AML-193 (cell line): ENCODE data around the gene IRF6.
A peak's percentile ranks its signal among the peaks of the same experiment; 100 is the strongest.

ENCODE experiments used
- DNase-seq, 2 experiments: peaks; one replicate each; lab custom pipeline; 2025; lab: John Stamatoyannopoulos, UW

The IRF6 gene

DNA sequence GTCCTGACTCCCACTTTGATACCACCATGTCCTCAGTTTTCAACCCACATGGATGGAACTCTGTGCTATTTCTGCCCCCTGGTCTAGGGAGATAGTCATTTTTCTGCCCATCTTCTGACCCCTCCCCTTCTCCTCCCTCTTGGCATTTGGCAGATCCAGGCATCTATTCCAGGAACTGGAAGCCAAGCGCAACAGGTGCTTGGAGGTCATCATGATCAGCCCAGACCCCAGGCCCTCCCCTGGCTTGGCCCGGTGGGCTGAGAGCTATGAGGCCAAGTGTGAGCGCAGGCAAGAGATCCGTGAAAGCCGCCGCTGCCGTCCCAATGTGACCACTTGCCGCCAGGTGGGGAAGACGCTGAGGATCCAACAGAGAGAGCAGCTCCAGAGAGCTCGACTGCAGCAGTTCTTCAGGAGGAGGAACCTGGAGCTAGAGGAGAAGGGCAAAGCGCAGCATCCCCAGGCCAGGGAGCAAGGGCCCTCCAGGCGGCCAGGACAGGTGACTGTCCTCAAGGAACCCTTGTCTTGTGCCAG is 46.0 kb downstream of the IRF6 start:
- no peak for DNase-seq

DNA sequence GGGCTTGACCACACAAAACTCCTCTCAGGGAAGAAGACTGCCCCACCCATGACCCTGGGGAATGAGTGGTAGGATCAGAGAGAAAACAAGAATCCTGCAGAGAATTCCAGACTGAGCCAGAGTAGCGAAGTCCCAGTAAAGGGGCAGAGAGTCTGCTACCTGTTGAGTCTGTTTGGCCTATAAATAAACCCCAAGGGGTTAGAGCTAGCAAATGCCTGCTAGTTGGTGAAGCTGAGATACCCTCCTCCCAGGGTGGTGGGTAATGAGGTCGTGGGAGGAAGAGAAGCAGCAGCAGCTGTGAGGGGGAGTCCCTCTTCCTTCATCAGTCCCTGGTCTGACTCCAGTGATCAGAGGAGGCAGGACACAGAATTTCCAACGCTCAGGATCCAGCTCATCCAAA is 47.5 kb downstream of the IRF6 start:
- no peak for DNase-seq

- peak; percentile 81 to 83 for DNase-seq
Observed at GRCh38 chr1:209756615-209757445, 49.1 kb downstream of the IRF6 start.

DNA sequence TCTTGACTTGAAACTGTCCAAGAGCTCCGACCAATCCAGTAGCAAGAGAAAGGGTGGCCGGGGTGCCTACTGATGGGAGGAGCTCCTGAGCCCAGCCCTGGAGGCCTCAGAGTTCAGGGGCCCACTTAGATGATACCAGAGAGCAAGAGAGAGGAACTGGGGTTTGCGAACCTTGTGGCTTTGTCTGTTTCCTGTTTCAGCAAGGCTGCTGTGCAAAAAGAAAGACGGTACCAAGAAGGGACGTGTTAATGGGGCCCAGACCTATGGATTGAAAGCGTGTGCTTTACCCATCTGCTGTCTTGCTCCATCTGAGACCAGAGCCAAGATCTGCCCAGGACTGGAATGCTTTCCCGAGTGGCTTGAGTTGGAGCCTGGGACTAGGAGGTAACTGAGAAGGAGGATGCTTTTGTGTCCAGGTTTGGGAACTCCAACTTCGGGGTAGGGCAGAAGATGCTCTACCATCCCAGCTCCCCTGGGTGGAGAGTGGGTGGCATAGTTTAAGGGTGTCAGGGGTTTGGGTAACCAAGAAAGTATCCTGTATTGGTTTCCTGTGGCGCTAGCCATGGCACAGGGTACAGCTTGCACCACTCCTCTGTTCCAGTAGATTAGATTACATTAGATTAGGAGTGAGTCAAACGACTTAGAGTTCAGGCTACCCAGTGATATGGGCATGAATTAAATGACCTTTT is 49.9 kb downstream of the IRF6 start, which contains the start of gene TRAF3IP3:
Gene TRAF3IP3, plus strand, starts transcription at position 128 of the 689 bp plus-strand sequence. CDS start 3,987 bp downstream, outside the sequence.
- peak; percentile 92 to 96 for DNase-seq

DNA sequence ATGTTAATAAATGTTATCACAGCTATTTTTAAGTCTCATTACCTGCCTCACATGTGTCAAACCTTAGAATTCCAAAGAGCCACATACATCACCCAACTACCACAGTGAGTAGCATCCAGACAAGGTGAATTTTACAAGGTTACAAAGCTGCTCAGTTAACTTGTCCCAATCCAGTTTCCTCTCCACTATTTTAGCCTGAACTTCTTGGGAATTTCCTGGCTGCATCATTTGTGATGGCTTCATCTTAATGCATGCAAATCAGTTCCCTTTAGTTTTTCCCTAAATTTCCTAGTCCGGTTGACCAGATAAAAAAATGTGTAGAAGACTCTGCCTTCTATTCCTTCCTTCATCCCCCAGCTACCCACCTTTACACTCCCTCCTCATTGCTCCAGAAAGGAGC is 50.7 kb downstream of the IRF6 start:
- DNase-seq = no peak

DNA sequence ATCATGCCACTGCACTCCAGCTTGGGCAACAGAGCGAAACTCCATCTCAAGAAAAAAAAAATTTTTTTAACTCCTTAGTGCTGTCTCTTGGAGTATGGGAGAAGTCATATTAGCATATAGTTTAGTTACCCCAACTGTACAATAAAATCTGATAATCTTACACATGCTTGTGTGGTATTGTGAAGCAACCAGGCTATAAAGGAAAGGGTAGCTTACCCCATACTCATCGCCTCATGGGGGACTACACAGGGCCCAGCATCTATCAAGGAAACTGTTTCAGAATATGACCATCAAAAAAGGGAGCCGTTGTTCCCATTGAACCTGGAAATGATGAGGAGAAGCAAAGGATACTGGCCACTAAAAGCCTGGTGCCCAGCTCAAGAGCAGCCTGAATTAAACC is 53.1 kb downstream of the IRF6 start:
- no peak for DNase-seq

- no peak for DNase-seq
Observed at GRCh38 chr1:209751627-209752231, 54.2 kb downstream of the IRF6 start.

DNA sequence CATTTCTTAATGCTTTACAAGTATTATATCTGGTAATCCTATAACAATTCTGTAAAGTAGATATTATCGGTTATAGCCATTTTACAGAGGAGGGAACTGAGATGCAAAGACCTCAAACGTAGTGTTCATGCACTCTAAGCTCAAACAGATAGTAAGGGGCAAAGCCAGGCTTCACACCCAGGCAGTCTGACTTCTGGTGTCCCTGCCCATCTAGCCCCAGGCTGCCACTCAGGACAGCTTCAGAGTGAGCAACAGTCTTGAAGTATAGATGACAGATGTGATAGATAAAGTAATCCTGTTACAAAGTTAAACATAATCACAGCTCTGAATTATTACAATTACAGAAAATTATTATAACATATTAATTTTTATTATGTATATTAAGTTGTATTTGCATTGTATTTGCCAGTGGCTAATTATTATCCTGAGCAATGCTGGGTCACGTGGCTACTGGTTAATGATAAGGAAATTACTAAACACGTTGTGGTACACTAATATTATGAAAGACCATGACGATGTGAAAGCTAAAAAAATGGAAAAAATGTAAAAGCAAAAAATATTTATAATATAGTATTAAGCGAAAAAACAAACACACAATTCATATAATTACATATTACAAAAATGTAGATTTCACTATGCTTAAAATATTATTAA is 56.1 kb downstream of the IRF6 start:
- peak; percentile 48 to 58 for DNase-seq

DNA sequence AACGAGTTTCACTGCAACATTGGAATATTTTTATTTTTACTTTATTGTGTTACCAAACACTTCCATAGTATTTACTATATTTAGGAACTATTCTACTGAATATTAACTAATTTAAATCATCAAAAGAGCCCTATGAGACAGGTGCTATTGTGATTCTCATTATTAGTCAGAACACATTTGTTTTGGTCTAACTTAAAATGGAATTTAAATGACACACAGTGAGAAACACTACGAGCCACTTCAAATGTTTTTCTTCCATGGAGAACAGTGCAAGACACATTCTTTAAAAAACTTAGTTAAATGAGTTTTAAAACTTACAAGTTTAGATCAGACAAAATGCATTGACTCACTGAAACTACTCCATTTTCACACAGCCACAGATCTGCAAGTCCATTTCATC is 56.7 kb downstream of the IRF6 start:
- DNase-seq = no peak

DNA sequence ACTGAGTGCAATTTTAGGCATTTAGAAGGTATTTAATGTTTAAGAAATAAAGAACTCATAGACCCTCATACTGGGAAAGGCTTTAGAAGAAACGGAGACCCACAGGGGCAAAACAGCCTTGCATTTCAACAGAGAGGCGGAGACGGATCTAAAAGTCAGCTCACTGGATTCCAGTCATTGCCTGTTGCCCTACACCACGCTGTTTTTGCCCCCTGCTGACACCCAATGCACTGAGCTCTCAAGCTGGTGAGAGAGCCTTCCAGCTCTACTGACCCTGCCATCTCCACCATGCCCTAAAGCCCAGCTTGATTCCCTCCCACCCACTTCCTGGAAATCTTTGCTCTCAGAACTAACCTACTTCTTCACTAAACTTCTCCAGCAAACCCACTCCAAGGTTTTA is 57.3 kb downstream of the IRF6 start:
- no peak for DNase-seq

- DNase-seq = no peak
Observed at GRCh38 chr1:209747580-209748262, 58.2 kb downstream of the IRF6 start.

GRCh38 chr1:209746451-209747165 is 59.3 kb downstream of the IRF6 start:
- no peak for DNase-seq

DNA sequence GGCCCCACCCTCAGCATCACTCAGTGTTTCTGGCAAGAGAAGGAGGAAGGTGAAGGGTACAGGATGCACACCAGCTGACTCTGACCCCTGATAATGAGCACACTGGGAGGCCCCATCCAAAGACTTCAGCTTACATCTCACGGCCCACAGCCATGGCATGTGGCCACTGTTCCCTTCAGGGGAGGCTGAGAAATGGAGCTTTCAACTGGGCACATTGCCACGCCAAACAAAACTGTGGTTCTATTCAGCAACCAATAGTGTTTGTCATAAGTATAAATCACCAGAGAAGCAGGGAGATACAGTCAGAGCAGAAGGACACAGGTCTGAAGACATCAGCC is 62.8 kb downstream of the IRF6 start:
- no peak for DNase-seq

GRCh38 chr1:209742409-209743144 is 63.4 kb downstream of the IRF6 start:
- DNase-seq = no peak

DNA sequence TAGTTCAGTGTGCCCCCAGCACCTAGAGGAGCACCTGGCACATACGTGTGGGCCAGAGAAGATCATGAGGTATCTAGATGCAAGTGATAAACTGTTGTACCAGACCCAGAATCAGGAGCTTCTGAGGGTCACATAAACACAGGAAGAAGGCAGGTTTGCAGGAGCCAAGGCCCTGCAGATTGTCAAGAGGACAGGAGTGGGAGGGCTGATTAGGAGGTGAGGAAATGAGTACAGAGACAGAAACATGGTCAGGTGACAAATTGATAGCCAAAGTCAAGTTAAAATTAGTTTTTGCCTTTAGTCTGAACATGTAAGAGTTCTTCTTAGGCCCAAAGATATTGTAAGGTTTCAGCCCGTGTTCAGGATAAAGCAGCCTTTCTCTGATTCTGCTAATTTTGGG is 64.1 kb downstream of the IRF6 start:
- DNase-seq = no peak

DNA sequence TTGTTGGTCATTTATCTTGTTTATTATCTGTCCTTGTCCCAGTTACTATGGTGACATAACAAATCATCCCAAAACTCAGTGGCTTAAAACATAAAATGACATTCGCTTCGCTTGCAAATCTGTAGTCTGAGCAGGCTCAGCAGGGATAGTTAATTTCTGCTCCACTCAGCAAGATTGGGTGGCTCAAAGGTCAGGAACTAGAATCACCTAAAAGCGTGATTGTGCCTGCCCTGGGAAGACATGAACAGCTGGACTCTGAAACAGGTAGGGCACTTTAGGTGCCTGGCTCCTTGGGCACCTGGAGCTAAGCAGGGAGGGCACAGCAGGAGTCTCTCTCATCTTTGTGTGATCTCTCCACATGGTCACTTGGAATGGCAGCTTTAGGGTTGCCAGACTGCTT is 64.7 kb downstream of the IRF6 start:
- DNase-seq = no peak

DNA sequence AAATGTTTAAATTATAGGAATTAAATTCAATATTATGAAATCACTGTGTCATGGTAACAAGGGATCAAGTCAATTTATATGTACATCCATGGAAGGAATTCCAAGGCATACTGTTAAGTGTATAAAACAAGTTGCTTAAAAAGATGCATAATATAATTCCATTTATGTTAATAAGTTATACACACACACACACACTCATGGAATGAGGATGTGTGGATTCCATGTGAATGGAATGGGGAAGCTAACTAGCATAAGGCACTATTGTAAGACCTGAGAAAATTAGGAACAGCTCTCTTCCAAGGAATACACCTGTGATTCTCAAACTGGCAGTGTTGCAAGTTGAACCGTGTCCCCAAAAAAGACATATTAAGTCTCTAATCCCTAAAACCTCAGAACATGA is 67.7 kb downstream of the IRF6 start:
- DNase-seq = no peak

- DNase-seq = no peak
Observed at GRCh38 chr1:209737118-209737505, 68.8 kb downstream of the IRF6 start.

GRCh38 chr1:209736490-209737117 is 69.3 kb downstream of the IRF6 start:
- no peak for DNase-seq
